GM04503 (cell line): Measurements from ENCODE around the gene ROPN1L.

Source experiments
- DNase-seq: peaks from one replicate; pipeline ENCODE4 v3.0.0-alpha.2; 2012; ENCODE audit warnings: low read depth

Gene ROPN1L

GRCh38 chr5:10441083-10441991, at the start of gene ROPN1L:
TSS of gene ROPN1L (plus strand) at chr5:10441879. CDS start at chr5:10442168, 289 bp downstream.
- no peak for DNase-seq

- peak; percentile 58 for DNase-seq
These were observed 48.9 kb upstream of the ROPN1L start for GRCh38 chr5:10392567-10393328.

- peak; percentile 46 for DNase-seq
These were observed 48.2 kb upstream of the ROPN1L start for GRCh38 chr5:10393491-10393890.

GRCh38 chr5:10396552-10396951, 45.1 kb upstream of the ROPN1L start:
- DNase-seq = no peak

GRCh38 chr5:10399839-10400238, 41.8 kb upstream of the ROPN1L start:
- DNase-seq = no peak

GRCh38 chr5:10400411-10400810, 41.3 kb upstream of the ROPN1L start:
- DNase-seq = no peak

GRCh38 chr5:10400831-10401230, 40.8 kb upstream of the ROPN1L start:
- no peak for DNase-seq

- no peak for DNase-seq
These were observed 40.2 kb upstream of the ROPN1L start for GRCh38 chr5:10401498-10401897.

- DNase-seq = no peak
These were observed 37.9 kb upstream of the ROPN1L start for GRCh38 chr5:10403829-10404228.

- DNase-seq = no peak
These were observed 35.0 kb upstream of the ROPN1L start for GRCh38 chr5:10406651-10407050.

GRCh38 chr5:10409504-10409903, 32.2 kb upstream of the ROPN1L start:
- no peak for DNase-seq

- no peak for DNase-seq
These were observed 31.0 kb upstream of the ROPN1L start for GRCh38 chr5:10410662-10411061.

GRCh38 chr5:10411336-10411735, 30.3 kb upstream of the ROPN1L start:
- no peak for DNase-seq

GRCh38 chr5:10416868-10417267, 24.8 kb upstream of the ROPN1L start:
- DNase-seq = no peak

- DNase-seq = no peak
These were observed 22.9 kb upstream of the ROPN1L start for GRCh38 chr5:10418654-10419345.

GRCh38 chr5:10420468-10420867, 21.2 kb upstream of the ROPN1L start:
- no peak for DNase-seq

- no peak for DNase-seq
These were observed 20.7 kb upstream of the ROPN1L start for GRCh38 chr5:10420932-10421331.

- DNase-seq = no peak
These were observed 19.6 kb upstream of the ROPN1L start for GRCh38 chr5:10421896-10422691.

- no peak for DNase-seq
These were observed 18.7 kb upstream of the ROPN1L start for GRCh38 chr5:10423022-10423421.

- DNase-seq = no peak
These were observed 17.5 kb upstream of the ROPN1L start for GRCh38 chr5:10424124-10424731.

- no peak for DNase-seq
These were observed 14.5 kb upstream of the ROPN1L start for GRCh38 chr5:10427201-10427600.
